Left colon (tissue), 2 donors: ENCODE results near the gene ACE. TPM values are rescaled to one million over a fixed set of nuclear protein-coding genes. Genes with fewer than 3 reads are reported as not detected.

Source experiments
- ATAC-seq: fragments of 200-7000 bp; cut with Tn5 transposase; one replicate; pipeline ENCODE4 v1.9.1; 2020; ENCODE audit warnings: mild to moderate bottlenecking, moderate library complexity
- DNase-seq, 2 donors: peaks; one replicate each; pipeline ENCODE4 v3.0.0-alpha.2; 2020
- intact Hi-C, 2 donors: fragments of 100-400 bp; cut with DNase I in 1 of 2; cut with micrococcal nuclease in 1 of 2; formaldehyde crosslinking; loops; one replicate each; pipeline versions ENCODE4 v1.11.2 to v1.14.0; 2022; cut with DNase I, micrococcal nuclease
- total RNA-seq, 2 donors: library from RNA; stranded (reverse); fragmentation: NEBNext Ultra II Directional; extraction: Animal tissue kit (Norgen Biotek cat#: 25700); gene quantifications; one replicate each; pipeline ENCODE4 v1.2.1, GENCODE V29; 2021
- donor health status: DM: no; HTN: no; CAD: no.
- donor health status: DM: yes; HTN: yes; CAD: no.

ACE gene
- total RNA-seq, 2 donors from 2014 or later: 27.7 to 31.9 TPM

DNA sequence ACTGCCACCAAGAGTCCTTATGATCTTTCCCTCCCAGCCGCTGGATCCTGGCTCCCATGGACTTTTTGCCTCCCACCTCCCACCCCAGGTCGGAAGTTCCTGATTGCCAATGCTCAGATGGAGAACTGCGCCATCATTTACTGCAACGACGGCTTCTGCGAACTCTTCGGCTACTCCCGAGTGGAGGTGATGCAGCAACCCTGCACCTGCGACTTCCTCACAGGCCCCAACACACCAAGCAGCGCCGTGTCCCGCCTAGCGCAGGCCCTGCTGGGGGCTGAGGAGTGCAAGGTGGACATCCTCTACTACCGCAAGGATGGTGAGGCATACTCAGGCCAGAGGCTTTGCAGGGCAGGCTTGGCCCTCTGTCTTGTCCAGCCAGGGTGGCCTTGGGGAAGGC lies 47.2 kb downstream of the ACE start:
- ATAC-seq (no peak), DNase-seq (no peak)
- intact Hi-C loops: no loop called here

DNA sequence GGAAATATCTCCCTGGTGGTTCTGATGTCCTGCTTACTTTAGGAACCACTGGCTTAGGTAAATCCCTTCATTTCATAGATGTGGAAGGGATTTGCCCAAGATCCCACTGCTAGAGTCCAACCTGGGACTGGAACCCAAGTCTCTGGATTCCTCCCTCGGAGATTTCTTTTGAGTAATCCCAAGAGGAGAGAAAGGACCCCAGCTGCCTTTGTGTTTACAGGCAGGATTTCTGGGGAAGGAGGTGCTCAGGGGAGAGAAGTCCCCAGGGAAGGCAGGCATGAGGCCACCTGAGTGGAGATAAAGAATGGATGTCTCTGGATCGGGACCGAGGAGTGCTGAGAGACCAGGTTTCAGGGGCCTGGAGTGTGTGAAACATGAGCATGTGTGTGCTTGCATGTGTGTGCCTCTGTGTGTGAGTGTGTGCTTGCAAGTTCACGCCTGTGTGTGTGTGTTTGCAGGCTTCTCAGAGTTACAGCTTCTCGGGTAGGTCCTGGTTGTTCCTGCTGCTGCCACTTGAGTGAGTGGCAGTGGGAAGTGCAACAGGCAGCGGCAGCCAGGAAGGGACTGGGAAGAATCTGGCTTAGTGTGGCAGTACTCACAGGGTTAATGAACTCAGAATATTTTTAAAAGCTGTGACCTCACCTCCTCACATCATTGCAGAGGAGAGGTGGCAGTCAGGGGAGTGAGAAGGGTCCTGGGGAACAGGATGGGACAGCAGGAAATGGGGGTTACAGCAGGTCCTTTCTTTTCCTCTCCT lies 48.5 kb downstream of the ACE start:
- intact Hi-C loops: no loop called here
- DNase-seq (no peak), ATAC-seq (no peak)

DNA sequence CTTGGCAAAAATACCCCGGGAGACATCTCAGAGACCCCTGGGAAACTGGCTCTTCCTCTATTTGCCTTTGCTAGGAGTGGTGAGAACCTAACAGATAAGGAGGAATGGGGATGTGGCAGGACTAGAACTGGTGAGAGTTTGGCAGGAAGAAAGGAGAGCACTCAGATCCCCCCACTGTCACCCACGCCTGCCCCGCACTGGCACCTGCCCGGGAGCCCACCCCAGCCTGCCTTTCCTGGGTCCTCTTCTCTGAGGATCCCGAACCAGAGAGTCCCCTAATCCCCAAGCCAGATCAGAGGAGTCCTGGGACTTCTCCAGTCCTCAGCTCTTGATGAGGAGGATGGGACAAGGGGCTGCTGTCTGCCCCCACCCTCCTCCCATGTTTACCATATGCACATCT lies 50.0 kb downstream of the ACE start:
- no peak for DNase-seq
- intact Hi-C loops: no loop called here
- no peak for ATAC-seq

GRCh38 chr17:63528183-63528582 lies 51.3 kb downstream of the ACE start:
- intact Hi-C loops: no loop called here
- ATAC-seq (no peak), DNase-seq (no peak)

DNA sequence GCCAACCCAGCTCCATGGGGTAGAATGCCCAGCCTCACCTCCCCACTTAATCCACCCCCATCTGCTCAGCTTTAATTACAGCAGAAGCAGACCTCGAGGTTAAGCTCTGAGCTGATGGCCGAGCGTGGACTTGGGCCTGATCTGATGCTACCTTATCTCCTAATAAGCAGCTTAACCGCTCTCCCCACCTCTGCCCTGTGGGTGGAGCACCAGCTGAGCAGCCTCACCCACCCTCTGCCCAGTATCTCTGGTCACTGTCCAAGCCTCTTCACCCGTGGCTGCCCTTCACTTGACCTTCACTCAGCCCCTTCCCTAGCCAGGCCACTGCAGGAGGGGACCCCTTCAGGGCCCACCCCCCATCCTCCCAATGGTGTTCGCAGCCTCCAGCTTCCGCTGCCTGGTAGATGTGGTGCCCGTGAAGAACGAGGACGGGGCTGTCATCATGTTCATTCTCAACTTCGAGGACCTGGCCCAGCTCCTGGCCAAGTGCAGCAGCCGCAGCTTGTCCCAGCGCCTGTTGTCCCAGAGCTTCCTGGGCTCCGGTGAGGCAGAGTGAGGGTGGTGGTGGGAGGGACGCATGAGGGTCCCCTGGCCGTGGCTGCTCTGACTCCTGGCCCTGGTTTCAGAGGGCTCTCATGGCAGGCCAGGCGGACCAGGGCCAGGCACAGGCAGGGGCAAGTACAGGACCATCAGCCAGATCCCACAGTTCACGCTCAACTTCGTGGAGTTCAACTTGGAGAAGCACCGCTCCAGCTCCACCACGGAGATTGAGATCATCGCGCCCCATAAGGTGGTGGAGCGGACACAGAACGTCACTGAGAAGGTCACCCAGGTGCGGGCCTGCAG lies 53.1 kb downstream of the ACE start:
- ATAC-seq (no peak), DNase-seq (no peak)

DNA sequence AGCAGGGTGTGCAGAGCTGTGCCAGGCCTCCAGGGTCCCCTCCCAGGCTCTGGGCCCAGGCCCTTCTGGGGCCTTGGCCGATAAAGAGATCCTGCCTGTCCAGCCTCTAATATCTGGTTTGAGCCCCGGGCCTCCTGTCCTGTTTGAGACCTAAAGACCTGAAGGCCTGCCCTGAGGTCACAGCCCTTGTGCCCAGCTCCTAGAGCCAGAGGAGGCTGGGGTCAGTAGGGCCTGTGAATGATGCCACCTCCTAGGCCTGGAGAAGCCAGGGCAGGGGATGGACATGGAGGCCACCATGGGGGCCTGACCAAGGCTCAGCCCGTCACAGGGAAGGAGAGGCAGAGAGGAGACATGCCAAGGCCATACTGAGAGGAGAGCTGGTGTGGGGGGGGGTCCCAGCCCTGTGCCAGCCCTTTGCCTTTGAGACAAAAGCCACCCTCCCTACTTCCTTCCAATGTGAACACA lies 53.7 kb downstream of the ACE start:
- DNase-seq (no peak), ATAC-seq (no peak)
- intact Hi-C loops: no loop called here

More for the DNA sequence above, 53.1 kb downstream of the ACE start:
- intact Hi-C loops: no loop called here

DNA sequence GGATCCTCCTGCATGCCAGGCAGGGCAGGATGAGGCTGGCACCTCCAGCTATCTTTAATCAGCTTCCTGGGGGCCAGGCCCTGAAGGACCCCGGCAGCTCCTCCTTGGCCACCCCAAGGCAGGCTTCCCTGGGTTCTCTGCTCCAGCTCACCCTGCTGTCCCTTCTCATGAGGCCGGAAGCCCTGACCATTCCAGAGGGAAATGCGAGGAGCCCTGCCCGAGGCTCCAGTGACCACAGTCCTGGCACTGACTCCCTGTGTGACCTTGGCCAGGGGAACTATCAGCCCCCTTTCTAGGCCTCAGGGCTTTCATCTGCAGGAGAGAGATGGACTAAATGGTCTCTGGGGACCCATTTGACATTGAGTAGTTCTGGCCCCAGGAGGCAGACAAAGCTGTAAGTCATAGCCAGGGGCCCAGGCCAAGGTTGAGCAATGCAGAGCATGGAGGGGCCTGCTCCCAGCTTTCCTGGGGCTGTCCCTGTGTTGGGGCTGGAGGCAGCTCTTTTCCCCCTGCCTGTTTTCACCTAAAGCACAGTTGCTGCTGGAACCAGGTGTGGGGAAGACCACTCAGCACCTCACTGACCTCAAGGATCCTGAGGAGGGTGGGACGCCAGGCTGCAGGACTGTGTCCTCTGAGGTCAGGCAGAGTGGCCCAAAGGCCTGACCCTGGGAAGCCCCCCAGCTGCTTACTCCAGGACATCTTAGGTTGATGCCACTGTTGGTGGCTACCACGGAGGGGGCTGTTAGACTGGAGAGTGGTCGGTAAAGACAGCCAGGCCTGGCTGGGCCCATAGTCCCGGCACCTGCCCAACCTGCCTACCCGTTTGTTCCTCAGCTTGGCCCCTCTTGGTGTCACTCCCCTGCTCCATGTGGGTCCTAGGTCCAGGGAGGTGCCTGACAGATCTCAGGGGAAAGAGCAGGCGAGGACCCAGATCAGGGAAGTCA lies 54.4 kb downstream of the ACE start:
- DNase-seq (no peak), ATAC-seq (no peak)
- intact Hi-C loops: no loop called here

DNA sequence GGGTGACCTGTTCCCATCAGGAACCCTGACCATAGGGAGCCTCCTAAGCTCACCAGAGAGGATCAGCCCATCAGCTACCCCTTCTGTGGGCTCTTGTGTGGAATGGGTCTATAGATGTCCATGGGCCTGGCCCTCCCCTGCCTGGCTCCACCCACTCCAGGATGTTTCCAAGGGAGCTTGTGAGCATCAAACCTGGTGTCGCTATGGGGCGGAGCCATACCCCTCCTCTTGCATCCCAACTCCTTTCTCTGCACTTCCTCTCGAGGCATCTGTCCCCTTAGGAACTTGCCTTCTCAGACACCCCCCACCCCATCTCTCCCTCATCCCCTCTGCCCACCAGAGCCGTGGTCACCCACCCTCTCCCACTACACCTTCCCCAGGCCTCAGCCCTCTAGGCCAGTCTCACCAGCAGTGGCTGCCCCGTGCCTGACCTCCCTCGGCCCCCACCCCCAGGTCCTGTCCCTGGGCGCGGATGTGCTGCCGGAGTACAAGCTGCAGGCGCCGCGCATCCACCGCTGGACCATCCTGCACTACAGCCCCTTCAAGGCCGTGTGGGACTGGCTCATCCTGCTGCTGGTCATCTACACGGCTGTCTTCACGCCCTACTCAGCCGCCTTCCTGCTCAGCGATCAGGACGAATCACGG lies 56.7 kb downstream of the ACE start:
- ATAC-seq (no peak), DNase-seq (no peak)
- intact Hi-C loops: no loop called here

GRCh38 chr17:63534078-63534570 lies 57.3 kb downstream of the ACE start:
- DNase-seq: no peak
- no peak for ATAC-seq
- intact Hi-C loops: no loop called here

- DNase-seq (no peak), ATAC-seq (no peak)
- intact Hi-C loops: no loop called here
Observed at GRCh38 chr17:63534816-63535455, 58.1 kb downstream of the ACE start.

- no peak for ATAC-seq
- DNase-seq: no peak
- intact Hi-C loops: no loop called here
Observed at GRCh38 chr17:63535640-63536039, 58.8 kb downstream of the ACE start.

DNA sequence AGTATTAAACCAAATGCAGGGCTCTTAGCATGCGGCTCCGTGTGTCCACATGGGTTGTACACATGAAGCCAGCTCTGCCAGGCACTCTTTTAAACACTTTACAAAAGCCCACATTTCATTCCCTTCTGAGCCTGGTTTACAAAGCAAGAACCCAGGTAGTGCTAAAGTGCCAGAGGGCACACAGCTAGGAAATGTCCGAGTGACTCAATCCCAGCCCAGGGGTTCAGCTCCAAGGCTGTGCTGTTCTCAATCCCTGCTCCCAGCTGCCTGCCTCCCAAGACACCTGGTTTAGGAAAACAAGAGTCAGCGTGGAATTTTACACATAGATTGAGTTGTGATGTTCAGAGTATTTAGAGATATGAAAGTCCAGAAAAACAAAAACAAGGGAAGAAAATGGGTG lies 60.1 kb downstream of the ACE start:
- no peak for DNase-seq
- intact Hi-C loops: no loop called here
- no peak for ATAC-seq

DNA sequence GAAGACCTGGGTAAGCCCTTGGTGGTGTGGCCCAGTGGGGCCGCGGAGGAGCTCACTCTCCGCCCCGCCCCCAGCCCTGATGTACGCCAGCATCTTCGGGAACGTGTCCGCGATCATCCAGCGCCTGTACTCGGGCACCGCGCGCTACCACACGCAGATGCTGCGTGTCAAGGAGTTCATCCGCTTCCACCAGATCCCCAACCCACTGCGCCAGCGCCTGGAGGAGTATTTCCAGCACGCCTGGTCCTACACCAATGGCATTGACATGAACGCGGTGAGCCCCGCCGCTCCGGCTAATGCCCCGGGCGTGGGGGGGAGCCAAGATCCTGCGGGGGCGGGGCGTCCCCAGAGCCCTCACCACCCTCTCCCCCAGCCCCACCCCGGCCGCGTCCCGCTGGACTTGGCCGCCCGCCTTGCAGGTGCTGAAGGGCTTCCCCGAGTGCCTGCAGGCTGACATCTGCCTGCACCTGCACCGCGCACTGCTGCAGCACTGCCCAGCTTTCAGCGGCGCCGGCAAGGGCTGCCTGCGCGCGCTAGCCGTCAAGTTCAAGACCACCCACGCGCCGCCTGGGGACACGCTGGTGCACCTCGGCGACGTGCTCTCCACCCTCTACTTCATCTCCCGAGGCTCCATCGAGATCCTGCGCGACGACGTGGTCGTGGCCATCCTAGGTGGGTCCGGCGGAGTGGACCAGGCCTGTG lies 61.3 kb downstream of the ACE start:
- peak; percentile 50 for ATAC-seq
- intact Hi-C loops: no loop called here
- no peak for DNase-seq

DNA sequence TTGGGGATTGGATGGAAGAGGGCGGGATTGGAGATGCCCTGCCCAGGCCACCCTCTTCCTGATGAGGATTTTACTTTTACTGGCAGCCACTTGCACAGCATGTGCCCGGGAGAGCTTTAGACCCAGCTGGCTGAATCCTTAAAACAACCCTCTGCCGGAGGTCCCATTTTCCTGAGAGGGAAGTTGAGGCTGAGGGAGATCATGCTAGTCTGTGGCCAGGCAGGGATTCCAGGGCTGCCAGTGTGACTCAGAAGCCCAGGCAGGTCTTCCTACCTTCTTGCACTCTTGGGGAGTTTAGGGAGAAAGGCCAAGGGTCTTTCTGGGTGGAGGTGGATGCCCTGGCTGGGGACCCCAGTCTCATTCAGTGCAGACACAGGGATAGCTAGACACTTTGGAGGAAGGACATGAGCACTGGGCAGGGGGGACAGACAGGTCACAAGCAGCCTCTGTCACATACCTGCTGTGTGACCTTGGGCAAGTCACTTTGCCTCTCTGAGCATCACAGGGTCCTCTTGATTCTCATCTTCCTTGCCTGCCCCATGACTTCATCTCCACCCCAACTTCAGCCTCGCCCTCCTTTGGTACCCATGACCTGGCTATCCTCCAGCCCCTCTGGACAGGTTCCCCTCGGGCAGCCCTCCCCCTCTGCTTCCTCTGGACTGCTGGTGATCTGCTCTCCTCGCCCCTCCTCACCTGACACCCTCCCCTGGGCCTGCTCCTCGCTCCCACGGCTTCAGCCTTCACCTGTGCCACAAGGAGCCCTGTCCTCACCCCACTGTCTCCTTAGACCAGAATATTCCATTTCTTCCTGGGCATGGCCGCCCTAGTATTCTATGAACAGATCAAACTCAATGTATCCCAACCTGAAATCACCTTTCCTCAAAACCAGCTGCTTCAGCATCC lies 62.1 kb downstream of the ACE start:
- ATAC-seq (no peak), DNase-seq (no peak)
- intact Hi-C loops: no loop called here

DNA sequence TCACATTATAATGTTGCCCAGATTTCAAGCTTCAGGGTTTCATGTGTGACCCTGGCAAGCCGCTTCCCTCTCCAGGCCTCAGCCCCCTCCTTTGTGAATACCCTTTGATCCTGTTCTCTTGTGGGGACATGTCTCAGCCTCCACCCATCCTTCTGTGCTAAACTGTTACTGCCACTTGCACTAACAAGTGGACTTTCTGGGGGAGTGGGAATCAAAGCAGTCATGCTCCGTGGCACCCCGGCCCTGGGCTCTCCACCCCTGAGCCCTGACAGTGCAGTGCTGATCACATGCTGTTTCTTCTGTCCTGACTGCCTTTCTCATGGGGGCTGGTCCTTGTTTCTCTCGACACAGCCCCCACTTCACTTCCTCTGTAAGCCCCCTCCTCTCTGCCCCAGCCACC lies 63.7 kb downstream of the ACE start:
- ATAC-seq: no peak
- DNase-seq: no peak
- intact Hi-C loops: no loop called here

DNA sequence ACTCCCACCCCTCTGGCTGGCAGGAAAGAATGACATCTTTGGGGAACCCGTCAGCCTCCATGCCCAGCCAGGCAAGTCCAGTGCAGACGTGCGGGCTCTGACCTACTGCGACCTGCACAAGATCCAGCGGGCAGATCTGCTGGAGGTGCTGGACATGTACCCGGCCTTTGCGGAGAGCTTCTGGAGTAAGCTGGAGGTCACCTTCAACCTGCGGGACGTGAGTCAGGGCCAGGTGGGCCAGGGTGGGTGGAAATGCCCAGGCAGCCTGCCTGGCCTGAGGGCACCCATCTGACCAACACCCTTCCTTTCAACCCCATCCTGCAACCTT lies 65.3 kb downstream of the ACE start:
- no peak for DNase-seq
- ATAC-seq: no peak
- intact Hi-C loops: no loop called here
